ENCODE measurements around the gene NLK. TPM values are rescaled to one million over a fixed set of nuclear protein-coding genes. Genes with fewer than 3 reads are reported as not detected.

Gene NLK
- polyA plus RNA-seq, 1 donor from 2014 or later, result 81.7 TPM

DNA sequence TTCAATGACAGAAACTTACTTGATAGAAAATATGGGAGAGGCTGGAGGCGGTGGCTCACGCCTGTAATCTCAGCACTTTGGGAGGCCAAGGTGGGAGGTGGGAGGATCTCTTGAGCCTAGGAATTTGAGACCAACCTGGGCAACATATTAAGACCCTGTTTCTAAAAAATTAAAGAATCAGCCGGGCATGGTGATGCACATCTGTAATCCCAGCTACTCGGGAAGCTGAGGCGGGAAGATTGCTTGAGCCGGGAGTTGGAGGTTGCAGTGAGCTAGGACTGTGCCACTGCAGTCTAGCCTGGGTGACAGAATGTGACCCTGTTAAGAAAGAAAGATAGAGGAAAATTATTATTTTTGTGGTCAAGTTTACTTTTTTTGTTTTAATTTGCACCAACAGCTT lies 2.1 kb upstream of the NLK start:
- H3K36me3 ChIP-seq (ENCODE audit: insufficient read depth, low read length), result no peaks in the 10 kb centered on the region

DNA sequence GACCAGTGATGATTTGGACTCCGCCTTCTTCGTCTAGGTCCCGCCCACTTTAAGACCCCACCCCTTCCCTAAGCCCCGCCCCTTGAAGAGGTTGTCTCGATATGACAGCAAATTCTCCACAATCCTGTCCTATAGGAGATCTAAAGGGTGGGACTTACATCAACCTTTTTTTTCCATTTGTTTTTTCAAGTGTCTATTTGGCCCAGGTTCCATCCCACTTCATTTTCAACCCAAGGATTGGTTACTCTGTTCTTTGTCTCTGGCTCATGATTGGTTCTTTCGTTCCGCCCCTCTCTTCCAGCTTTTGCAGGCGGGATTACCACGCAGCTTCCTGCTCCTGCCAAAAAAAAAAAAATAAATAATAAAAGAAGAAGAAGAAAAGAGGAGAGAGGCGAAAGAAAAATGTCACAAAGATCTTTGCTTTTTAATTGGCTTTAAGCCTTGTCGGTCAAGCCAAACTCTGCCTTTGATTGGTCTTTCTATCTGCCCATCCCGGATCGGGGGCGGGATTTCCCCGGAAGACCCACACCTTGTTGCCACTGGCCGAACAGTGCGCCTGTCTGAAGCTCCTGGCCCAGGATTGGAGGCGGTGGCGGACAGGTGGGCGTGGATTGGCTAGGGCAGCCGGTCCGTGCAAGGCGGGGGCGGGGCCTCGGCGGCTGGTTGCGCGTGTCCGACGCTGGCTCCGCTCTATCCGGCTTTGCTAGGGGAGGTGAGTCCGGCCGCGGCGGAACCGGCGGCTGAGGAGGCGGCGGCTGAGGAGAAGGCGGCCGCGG lies 1.2 kb upstream of the NLK start:
- H3K9ac ChIP-seq (ENCODE audit: low read length), result peak overlapping the region; percentile 80
- H3K27ac ChIP-seq (ENCODE audit: low read length), result peak overlapping the region; percentile 58

More for the DNA sequence above, 2.1 kb upstream of the NLK start:
- Histone ChIP-seq H3K27me3 (ENCODE audit: insufficient read depth, low read depth, low read length) (no peaks in the 10 kb centered on the region), H3K4me3 (ENCODE audit: low read length) (peak overlapping the region; percentile 83), H2AFZ (ENCODE audit: low read depth, low read length) (peak overlapping the region; percentile 5), H3K27ac (ENCODE audit: low read length) (peak overlapping the region; percentile 58), H4K20me1 (ENCODE audit: insufficient read depth) (no peaks in the 10 kb centered on the region), H3F3A (ENCODE audit: insufficient read depth, low read length, poor library complexity, severe bottlenecking) (no peaks in the 10 kb centered on the region), H3K4me2 (ENCODE audit: low read length) (peak overlapping the region; percentile 27), H3K9ac (ENCODE audit: low read length) (no peak overlapping the region), H3K9me2 (ENCODE audit: insufficient read depth, low read length) (no peaks in the 10 kb centered on the region), H3K9me3 (ENCODE audit: low read length) (no peaks in the 10 kb centered on the region), H3K79me2 (replicated peaks; ENCODE audit: insufficient read depth, low read length) (peaks cover 36% of the 10 kb centered on the region)
- TF ChIP-seq POLR2AphosphoS5 (IDR thresholded peaks at IDR 0.05) (no peak), RAD21 (conservative IDR thresholded peaks at IDR 0.05) (no peak), EZH2 (IDR thresholded peaks at IDR 0.05; ENCODE audit: borderline replicate concordance, insufficient read depth, low read length, poor library complexity, severe bottlenecking) (no peak), TAF1 (IDR thresholded peaks at IDR 0.05; ENCODE audit: low read depth) (no peak), EP300 (conservative IDR thresholded peaks at IDR 0.05; ENCODE audit: poor library complexity, severe bottlenecking) (no peak), SMC3 (conservative IDR thresholded peaks at IDR 0.05; ENCODE audit: poor library complexity) (no peak), MXI1 (conservative IDR thresholded peaks at IDR 0.05; ENCODE audit: poor library complexity, severe bottlenecking) (no peak)
- TF ChIP-seq, protein P1, sequence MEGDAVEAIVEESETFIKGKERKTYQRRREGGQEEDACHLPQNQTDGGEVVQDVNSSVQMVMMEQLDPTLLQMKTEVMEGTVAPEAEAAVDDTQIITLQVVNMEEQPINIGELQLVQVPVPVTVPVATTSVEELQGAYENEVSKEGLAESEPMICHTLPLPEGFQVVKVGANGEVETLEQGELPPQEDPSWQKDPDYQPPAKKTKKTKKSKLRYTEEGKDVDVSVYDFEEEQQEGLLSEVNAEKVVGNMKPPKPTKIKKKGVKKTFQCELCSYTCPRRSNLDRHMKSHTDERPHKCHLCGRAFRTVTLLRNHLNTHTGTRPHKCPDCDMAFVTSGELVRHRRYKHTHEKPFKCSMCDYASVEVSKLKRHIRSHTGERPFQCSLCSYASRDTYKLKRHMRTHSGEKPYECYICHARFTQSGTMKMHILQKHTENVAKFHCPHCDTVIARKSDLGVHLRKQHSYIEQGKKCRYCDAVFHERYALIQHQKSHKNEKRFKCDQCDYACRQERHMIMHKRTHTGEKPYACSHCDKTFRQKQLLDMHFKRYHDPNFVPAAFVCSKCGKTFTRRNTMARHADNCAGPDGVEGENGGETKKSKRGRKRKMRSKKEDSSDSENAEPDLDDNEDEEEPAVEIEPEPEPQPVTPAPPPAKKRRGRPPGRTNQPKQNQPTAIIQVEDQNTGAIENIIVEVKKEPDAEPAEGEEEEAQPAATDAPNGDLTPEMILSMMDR (IDR thresholded peaks at IDR 0.05; ENCODE audit: poor library complexity, severe bottlenecking), result no peak
- TF ChIP-seq, protein P2, sequence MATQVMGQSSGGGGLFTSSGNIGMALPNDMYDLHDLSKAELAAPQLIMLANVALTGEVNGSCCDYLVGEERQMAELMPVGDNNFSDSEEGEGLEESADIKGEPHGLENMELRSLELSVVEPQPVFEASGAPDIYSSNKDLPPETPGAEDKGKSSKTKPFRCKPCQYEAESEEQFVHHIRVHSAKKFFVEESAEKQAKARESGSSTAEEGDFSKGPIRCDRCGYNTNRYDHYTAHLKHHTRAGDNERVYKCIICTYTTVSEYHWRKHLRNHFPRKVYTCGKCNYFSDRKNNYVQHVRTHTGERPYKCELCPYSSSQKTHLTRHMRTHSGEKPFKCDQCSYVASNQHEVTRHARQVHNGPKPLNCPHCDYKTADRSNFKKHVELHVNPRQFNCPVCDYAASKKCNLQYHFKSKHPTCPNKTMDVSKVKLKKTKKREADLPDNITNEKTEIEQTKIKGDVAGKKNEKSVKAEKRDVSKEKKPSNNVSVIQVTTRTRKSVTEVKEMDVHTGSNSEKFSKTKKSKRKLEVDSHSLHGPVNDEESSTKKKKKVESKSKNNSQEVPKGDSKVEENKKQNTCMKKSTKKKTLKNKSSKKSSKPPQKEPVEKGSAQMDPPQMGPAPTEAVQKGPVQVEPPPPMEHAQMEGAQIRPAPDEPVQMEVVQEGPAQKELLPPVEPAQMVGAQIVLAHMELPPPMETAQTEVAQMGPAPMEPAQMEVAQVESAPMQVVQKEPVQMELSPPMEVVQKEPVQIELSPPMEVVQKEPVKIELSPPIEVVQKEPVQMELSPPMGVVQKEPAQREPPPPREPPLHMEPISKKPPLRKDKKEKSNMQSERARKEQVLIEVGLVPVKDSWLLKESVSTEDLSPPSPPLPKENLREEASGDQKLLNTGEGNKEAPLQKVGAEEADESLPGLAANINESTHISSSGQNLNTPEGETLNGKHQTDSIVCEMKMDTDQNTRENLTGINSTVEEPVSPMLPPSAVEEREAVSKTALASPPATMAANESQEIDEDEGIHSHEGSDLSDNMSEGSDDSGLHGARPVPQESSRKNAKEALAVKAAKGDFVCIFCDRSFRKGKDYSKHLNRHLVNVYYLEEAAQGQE (IDR thresholded peaks at IDR 0.05; ENCODE audit: borderline replicate concordance), result no peak

More for the DNA sequence above, 1.2 kb upstream of the NLK start:
- Histone ChIP-seq H3K4me2 (ENCODE audit: low read length) (no peak overlapping the region), H3K9me2 (ENCODE audit: insufficient read depth, low read length) (no peaks in the 10 kb centered on the region), H4K20me1 (ENCODE audit: insufficient read depth) (no peaks in the 10 kb centered on the region), H2AFZ (ENCODE audit: low read depth, low read length) (peak overlapping the region; percentile 48), H3F3A (ENCODE audit: insufficient read depth, low read length, poor library complexity, severe bottlenecking) (no peaks in the 10 kb centered on the region), H3K9me3 (ENCODE audit: low read length) (no peaks in the 10 kb centered on the region), H3K27me3 (ENCODE audit: insufficient read depth, low read depth, low read length) (no peaks in the 10 kb centered on the region), H3K4me3 (ENCODE audit: low read length) (peak overlapping the region; percentile 83), H3K79me2 (replicated peaks; ENCODE audit: insufficient read depth, low read length) (peaks cover 43% of the 10 kb centered on the region), H3K36me3 (ENCODE audit: insufficient read depth, low read length) (no peaks in the 10 kb centered on the region)
- TF ChIP-seq RAD21 (conservative IDR thresholded peaks at IDR 0.05) (peak; percentile 29), EP300 (conservative IDR thresholded peaks at IDR 0.05; ENCODE audit: poor library complexity, severe bottlenecking) (no peak), MXI1 (conservative IDR thresholded peaks at IDR 0.05; ENCODE audit: poor library complexity, severe bottlenecking) (peak; percentile 41), SMC3 (conservative IDR thresholded peaks at IDR 0.05; ENCODE audit: poor library complexity) (no peak), TAF1 (IDR thresholded peaks at IDR 0.05; ENCODE audit: low read depth) (peak; percentile 73), EZH2 (IDR thresholded peaks at IDR 0.05; ENCODE audit: borderline replicate concordance, insufficient read depth, low read length, poor library complexity, severe bottlenecking) (no peak), POLR2AphosphoS5 (IDR thresholded peaks at IDR 0.05) (peak; percentile 88)
- TF ChIP-seq, protein P2 (IDR thresholded peaks at IDR 0.05; ENCODE audit: borderline replicate concordance), result no peak
- TF ChIP-seq, protein P1 (IDR thresholded peaks at IDR 0.05; ENCODE audit: poor library complexity, severe bottlenecking), result peak; percentile 56

All from neural cell (in vitro differentiated cells).